Breast epithelium (tissue), 4 donors: ENCODE data around the gene CASKIN2. TPM values are rescaled to one million over a fixed set of nuclear protein-coding genes. Genes with fewer than 3 reads are reported as not detected.

Source experiments
- DNase-seq, 2 donors: peaks; one replicate each; pipeline ENCODE4 v3.0.0-alpha.2; 2019; ENCODE audit warnings: low spot score in 2 of 2
- H3K27ac ChIP-seq, 2 donors: fragments of 200-600 bp; sonication (generic) in 1 of 2; one replicate each; pipeline ENCODE4 v1.5.1; 2016 to 2019; ENCODE audit warnings: mild to moderate bottlenecking in 1 of 2
- H3K27me3 ChIP-seq, 2 donors: fragments of 200-600 bp; sonication (generic) in 1 of 2; one replicate each; pipeline versions ENCODE4 v1.5.1 to v1.6.0; 2017 to 2019; ENCODE audit warnings: control low read depth in 1 of 2, mild to moderate bottlenecking in 1 of 2
- H3K36me3 ChIP-seq: fragments of 200-600 bp; one replicate; pipeline ENCODE4 v1.5.1; 2019
- H3K4me1 ChIP-seq, 2 donors: fragments of 200-600 bp; sonication (generic); one replicate each; pipeline ENCODE4 v1.5.1; 2016 to 2019; ENCODE audit warnings: control low read depth in 1 of 2
- H3K4me3 ChIP-seq, 3 donors: fragments of 200-600 bp; sonication (generic); 1 replicate in 2 of 3; 2 replicates in 1 of 3; pipeline ENCODE4 v1.5.1; 2016 to 2019; ENCODE audit warnings: mild to moderate bottlenecking in 3 of 3, moderate library complexity in 2 of 3
- H3K9me3 ChIP-seq, 2 donors: fragments of 200-600 bp; sonication (generic) in 1 of 2; one replicate each; pipeline ENCODE4 v1.5.1; 2016 to 2019; ENCODE audit warnings: control low read depth in 1 of 2
- CTCF ChIP-seq, 3 donors: fragments of 450-650 bp; IDR thresholded peaks; one replicate each; pipeline ENCODE4 v1.5.1; 2016 to 2017; ENCODE audit warnings: antibody characterized with exemption in 3 of 3, mild to moderate bottlenecking in 3 of 3, moderate library complexity in 3 of 3
- POLR2A ChIP-seq: fragments of 450-650 bp; IDR thresholded peaks from one replicate; pipeline ENCODE4 v1.6.1; 2016; ENCODE audit warnings: antibody characterized with exemption, mild to moderate bottlenecking, moderate library complexity
- POLR2AphosphoS5 ChIP-seq, 3 donors: sonication (generic); formaldehyde crosslinking; IDR thresholded peaks; one replicate each; pipeline ENCODE4 v1.6.1; 2017; ENCODE audit warnings: antibody characterized with exemption in 3 of 3
- intact Hi-C: fragments of 100-400 bp; cut with DNase I; formaldehyde crosslinking; loops from one replicate; pipeline ENCODE4 v1.15.1; 2023; ENCODE audit warnings: low total_unique reads
- total RNA-seq, 3 donors: library from RNA; depleted of rRNA; stranded (reverse); fragments of >200 nt; gene quantifications; one replicate each; pipeline ENCODE4 v1.1.0, GENCODE V29; 2016

CASKIN2 gene
- total RNA-seq, 3 donors from 2014 or later, result 10.0 to 23.3 (median 14.6) TPM

- H3K27ac ChIP-seq, result no peak overlapping the region
- H3K36me3 ChIP-seq, result no peaks in the 10 kb centered on the region
- DNase-seq, result no peak
- intact Hi-C loops, result no loop called here
- no peak overlapping the region for H3K4me3 ChIP-seq
- H3K9me3 ChIP-seq, result no peaks in the 10 kb centered on the region
- TF ChIP-seq CTCF (IDR thresholded peaks at IDR 0.05) (no peak), POLR2A (no peak), POLR2AphosphoS5 (IDR thresholded peaks at IDR 0.05) (no peak)
- no peaks in the 10 kb centered on the region for H3K27me3 ChIP-seq
- peaks cover 0 to 6% of the 10 kb centered on the region in 2 donors for H3K4me1 ChIP-seq
Measured at GRCh38 chr17:75472119-75472518, 43.2 kb downstream of the CASKIN2 start.

DNA sequence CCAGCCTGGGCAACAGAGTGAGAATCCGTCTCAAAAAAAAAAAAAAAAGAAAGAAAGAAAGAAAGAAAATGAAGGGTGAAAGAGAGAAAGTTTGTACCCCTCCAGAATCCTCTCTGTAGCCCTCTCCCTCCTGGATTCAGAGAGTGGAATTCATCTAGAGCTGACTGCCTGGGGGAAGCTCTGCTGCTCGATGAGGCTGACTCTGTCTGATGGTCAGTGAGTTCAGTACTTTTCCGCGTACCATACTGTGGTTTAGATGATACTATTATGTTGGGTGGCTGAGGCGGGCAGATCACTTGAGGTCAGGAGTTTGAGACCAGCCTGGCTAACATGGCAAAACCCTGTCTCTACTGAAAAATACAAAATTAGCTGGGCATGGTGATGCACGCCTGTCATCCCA lies 44.1 kb downstream of the CASKIN2 start:
- no peak overlapping the region for H3K27ac ChIP-seq
- H3K36me3 ChIP-seq, result no peaks in the 10 kb centered on the region
- H3K4me1 ChIP-seq, result no peaks in the 10 kb centered on the region
- TF ChIP-seq CTCF (IDR thresholded peaks at IDR 0.05), result no peak
- TF ChIP-seq POLR2A, result no peak
- no peak for TF ChIP-seq POLR2AphosphoS5 (IDR thresholded peaks at IDR 0.05)
- intact Hi-C loops, result no loop called here
- DNase-seq, result no peak
- H3K27me3 ChIP-seq, result no peaks in the 10 kb centered on the region
- H3K4me3 ChIP-seq, result no peak overlapping the region
- no peaks in the 10 kb centered on the region for H3K9me3 ChIP-seq

DNA sequence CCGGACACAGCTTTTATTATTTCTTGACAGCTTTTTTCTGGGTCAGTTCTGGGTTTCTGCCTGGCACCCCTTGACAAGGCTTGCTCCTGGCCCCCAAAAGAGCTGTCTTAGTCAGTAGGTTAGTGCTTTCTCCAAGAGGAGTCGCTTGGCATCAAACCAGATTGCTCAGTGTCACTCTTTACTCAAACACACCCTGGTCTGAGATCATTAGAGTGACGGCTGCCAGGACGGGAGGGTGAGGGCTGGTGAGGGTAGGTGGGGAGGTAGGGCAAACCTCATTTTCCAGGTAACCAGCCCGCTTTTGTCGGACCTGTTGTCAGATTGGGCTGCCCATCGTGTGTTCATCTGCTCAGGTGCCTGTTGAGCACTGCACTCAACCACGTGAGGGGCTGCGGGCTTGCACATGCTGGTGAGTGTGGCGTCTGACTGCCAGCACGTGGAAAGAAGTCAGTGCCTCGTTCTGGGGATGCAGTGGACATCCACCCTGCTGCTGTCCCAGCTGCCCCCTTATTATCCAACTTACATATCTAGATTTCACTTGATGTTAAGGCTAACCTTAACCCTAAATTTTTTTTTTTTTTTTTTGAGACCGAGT lies 46.5 kb downstream of the CASKIN2 start:
- DNase-seq, result no peak
- intact Hi-C loops, result loop anchor here (2.0 to 10.0 kb wide), 2 partner anchors 44 to 1876 kb away; no protein-coding TSS in a partner anchor
- no peak overlapping the region for H3K4me3 ChIP-seq
- no peak overlapping the region for H3K27ac ChIP-seq
- H3K4me1 ChIP-seq, result no peaks in the 10 kb centered on the region
- TF ChIP-seq POLR2A (no peak), CTCF (IDR thresholded peaks at IDR 0.05) (no peak), POLR2AphosphoS5 (IDR thresholded peaks at IDR 0.05) (no peak)
- no peaks in the 10 kb centered on the region for H3K27me3 ChIP-seq
- no peaks in the 10 kb centered on the region for H3K9me3 ChIP-seq
- no peaks in the 10 kb centered on the region for H3K36me3 ChIP-seq

GRCh38 chr17:75468291-75468754 lies 47.0 kb downstream of the CASKIN2 start:
- no peak for DNase-seq
- no peaks in the 10 kb centered on the region for H3K27me3 ChIP-seq
- intact Hi-C loops, result loop anchor here (2.0 to 10.0 kb wide), 2 partner anchors 44 to 1876 kb away; no protein-coding TSS in a partner anchor
- H3K36me3 ChIP-seq, result no peaks in the 10 kb centered on the region
- H3K27ac ChIP-seq, result no peak overlapping the region
- H3K4me1 ChIP-seq, result no peaks in the 10 kb centered on the region
- TF ChIP-seq POLR2AphosphoS5 (IDR thresholded peaks at IDR 0.05) (no peak), CTCF (IDR thresholded peaks at IDR 0.05) (no peak), POLR2A (no peak)
- H3K4me3 ChIP-seq, result no peak overlapping the region
- no peaks in the 10 kb centered on the region for H3K9me3 ChIP-seq

DNA sequence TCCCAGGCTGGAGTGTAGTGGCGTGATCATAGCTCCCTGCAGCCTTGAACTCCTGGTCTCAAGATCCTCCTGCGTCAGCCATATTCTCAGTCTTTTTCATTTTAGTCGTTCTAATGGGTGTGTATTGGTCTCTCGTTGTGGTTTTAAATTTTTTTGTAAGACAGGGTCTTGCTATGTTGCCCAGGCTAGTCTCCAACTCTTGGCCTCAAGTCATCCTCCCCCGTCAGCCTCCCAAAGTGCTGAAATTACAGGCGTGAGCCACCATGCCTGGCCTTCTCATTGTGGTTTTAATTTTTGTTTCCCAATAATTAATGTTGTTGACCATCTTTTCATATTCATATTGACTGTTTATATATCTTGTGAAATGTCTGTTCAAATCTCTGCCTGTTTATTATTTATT lies 50.3 kb downstream of the CASKIN2 start:
- TF ChIP-seq POLR2AphosphoS5 (IDR thresholded peaks at IDR 0.05), result no peak
- TF ChIP-seq CTCF (IDR thresholded peaks at IDR 0.05), result no peak
- TF ChIP-seq POLR2A, result no peak
- no peak overlapping the region for H3K27ac ChIP-seq
- H3K9me3 ChIP-seq, result no peaks in the 10 kb centered on the region
- intact Hi-C loops, result loop anchor here (10.0 kb wide), 1 partner anchor 1880 kb away; no protein-coding TSS in a partner anchor
- no peak for DNase-seq
- no peaks in the 10 kb centered on the region for H3K36me3 ChIP-seq
- H3K4me3 ChIP-seq, result no peak overlapping the region
- H3K4me1 ChIP-seq, result no peaks in the 10 kb centered on the region
- no peaks in the 10 kb centered on the region for H3K27me3 ChIP-seq
